Bronchial smooth muscle cell (primary cell): ENCODE data around the gene LAIR2. TPM values are rescaled to one million over a fixed set of nuclear protein-coding genes. Genes with fewer than 3 reads are reported as not detected.

Experiments used
- total RNA-seq: library from RNA; depleted of rRNA; stranded (reverse); fragments of >200 nt; gene quantifications from 2 replicates; pipeline ENCODE4 v1.2.1, GENCODE V29; 2014

Gene LAIR2, protein sequence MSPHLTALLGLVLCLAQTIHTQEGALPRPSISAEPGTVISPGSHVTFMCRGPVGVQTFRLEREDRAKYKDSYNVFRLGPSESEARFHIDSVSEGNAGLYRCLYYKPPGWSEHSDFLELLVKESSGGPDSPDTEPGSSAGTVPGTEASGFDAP
- not detected in 2 replicates for total RNA-seq

DNA sequence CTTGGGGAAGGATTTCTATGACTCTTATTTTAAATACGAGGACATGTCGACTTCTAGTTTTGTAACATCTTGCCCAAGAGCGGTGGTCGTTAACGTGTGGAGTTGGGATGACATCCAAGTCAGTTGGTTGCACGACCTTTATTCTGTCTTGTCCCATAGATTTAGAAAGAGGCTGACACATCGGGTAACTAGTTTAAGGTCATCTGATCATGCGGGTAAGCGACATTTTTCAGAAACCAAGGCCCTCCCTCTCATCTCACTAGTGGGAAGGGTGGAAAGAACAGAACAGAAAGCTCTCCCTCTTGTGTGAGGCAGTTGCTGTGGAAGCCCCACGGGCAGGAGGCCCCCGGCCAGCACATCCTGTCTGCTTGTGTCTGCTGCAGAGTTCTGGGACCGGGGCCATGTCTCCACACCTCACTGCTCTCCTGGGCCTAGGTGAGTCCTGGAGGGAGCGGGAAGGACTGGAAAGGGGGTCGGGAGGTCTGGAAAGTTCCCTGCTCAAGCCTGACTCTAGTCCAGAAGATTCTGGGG lies at the start of gene LAIR2:
TSS of gene LAIR2 (plus strand) at position 314 of the 531 bp plus-strand sequence. CDS start at position 402, 88 bp downstream.

DNA sequence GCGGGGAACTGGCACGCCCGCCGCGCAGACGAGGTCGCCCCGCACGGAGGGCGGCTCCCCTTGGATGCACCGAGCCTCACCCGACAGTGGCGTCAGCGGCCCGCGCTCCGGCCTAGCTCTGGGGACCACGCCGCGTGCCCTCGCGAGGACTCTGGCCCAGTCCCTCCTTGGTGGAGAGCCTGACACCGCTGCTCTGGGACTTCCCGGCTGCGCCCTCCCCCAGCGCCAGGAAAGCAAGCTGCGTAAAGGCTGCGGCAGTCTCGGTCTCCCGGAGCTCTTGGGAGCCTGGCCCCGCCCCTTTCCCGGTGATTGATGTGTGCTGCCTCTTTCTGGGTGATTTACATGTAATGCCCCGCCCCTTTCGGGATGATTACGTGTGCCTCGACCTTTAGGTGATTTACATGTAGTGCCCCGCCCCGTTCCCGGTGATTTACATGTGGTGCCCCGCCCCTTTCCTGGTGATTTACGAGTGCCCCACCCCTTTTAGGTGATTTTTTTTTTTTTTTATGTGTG lies 39.0 kb upstream of the LAIR2 start, which contains the start of gene LENG9:
TSS of gene LENG9 (minus strand) at position 248 of the 513 bp plus-strand sequence. CDS start 252 bp downstream, outside the sequence.

DNA sequence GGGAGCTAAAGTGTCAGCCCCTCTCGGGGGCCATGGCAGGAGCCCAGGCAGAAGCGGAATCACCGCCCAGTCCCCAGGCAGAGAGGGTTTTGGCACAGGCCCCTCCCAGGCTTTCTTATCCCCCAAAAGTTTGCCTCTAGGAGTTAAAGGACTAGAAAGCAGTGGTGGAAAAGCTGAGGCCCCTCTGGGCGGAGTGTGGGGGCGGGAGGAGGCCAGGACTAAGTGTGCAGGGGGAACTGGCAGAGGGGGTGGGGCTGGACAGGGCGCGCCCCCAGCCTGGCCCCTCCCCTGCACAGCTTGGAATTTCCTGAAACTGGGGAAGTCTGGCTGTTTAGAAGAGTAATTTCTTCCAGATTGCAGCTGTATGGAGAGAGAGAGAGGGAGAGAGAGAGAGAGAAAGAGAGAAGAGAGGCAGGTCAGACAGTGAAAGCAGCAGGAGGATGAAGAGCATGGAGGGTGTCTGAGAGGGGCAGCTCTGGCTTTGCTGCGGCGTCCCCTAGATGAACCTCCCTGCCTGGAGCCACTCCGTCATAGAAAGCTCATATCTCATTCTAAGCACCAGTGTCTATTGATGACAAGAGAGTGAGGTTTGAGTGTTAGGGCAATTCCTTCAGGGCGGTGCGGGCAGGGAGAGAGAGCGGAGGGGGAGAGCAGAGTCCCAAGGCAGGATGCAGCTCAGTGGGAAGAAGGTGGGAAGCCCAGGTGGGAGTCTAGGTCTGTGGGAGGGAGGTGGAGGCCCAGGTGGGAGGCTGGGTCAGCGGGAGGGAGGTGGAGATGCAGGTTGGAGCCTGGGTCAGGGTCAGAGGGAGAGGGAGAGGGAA lies 29.4 kb upstream of the LAIR2 start, which contains the start of gene CDC42EP5:
TSS of gene CDC42EP5 (minus strand) at position 226 of the 821 bp plus-strand sequence. CDS start 7,749 bp downstream, outside the sequence.

Other genes starting within 250 kb of the LAIR2 start
- gene LILRB5, start 245.6 kb upstream of the LAIR2 start, total RNA-seq: not detected in 2 replicates
- gene LILRB2, start 221.7 kb upstream of the LAIR2 start, total RNA-seq: not detected in 2 replicates
- gene LILRA5, start 189.7 kb upstream of the LAIR2 start, total RNA-seq: not detected in 2 replicates
- gene LILRA4, start 163.7 kb upstream of the LAIR2 start, total RNA-seq: not detected in 2 replicates
- gene LAIR1, start 137.9 kb upstream of the LAIR2 start, total RNA-seq: not detected in 2 replicates
- under 0.01 TPM in 1 of 2 replicates, not detected in the other for gene TTYH1, start 87.4 kb upstream of the LAIR2 start, total RNA-seq
- gene LENG8, start 53.6 kb upstream of the LAIR2 start, total RNA-seq: 34.0 and 49.5 TPM in 2 replicates
- gene LENG9, start 39.1 kb upstream of the LAIR2 start, total RNA-seq: 9.3 and 9.8 TPM in 2 replicates
- 9.1 and 27.6 TPM in 2 replicates for gene CDC42EP5, start 29.5 kb upstream of the LAIR2 start, total RNA-seq
- gene LILRA2, start 71.0 kb downstream of the LAIR2 start, total RNA-seq: not detected in 2 replicates
- not detected in 2 replicates for gene LILRA1, start 90.8 kb downstream of the LAIR2 start, total RNA-seq
- gene LILRB1, start 127.7 kb downstream of the LAIR2 start, total RNA-seq: not detected in 2 replicates
- not detected in 2 replicates for gene LILRB4, start 160.2 kb downstream of the LAIR2 start, total RNA-seq
- gene KIR3DL3, start 221.6 kb downstream of the LAIR2 start, total RNA-seq: not detected in 2 replicates
- not detected in 2 replicates for gene KIR2DL3, start 235.7 kb downstream of the LAIR2 start, total RNA-seq